H1 (cell line): ENCODE measurements around the gene KIF26B. TPM values are rescaled to one million over a fixed set of nuclear protein-coding genes. Genes with fewer than 3 reads are reported as not detected.
A peak's percentile ranks its signal among the peaks of the same experiment; 100 is the strongest.

Source experiments
- CTCF ChIA-PET: fragments of 300-600 bp; sonication (Branson Sonifier 250); formaldehyde crosslinking; loops from one replicate; lab custom pipeline; 2021; ENCODE audit not compliant: partially characterized antibody; lab: Charles Lee
- POLR2A ChIA-PET: fragments of 300-600 bp; sonication (Branson Sonifier 250); formaldehyde crosslinking; loops from one replicate; lab custom pipeline; 2021; ENCODE audit warnings: inconsistent platforms; ENCODE audit not compliant: partially characterized antibody; lab: Charles Lee
- DNase-seq, 2 experiments: peaks; one replicate each; pipeline versions ENCODE4 v3.0.0 to v3.0.0-alpha.2; 2010 to 2022; ENCODE audit warnings: low spot score in 2 of 2, low read depth in 1 of 2, mixed read lengths in 1 of 2
- FAIRE-seq: peaks from 2 replicates; lab custom pipeline; 2011; peaks lifted over from hg19 to GRCh38; lab: Jason Lieb, UNC
- H2AFZ ChIP-seq: 2 replicates; pipeline ENCODE4 v1.8.1; 2012; ENCODE audit warnings: low read length, inconsistent platforms
- H2AK5ac ChIP-seq: 2 replicates; pipeline ENCODE4 v1.6.1; 2013; ENCODE audit warnings: low read depth, low read length
- H2BK120ac ChIP-seq: replicated peaks from 2 replicates; pipeline ENCODE3; 2013; ENCODE audit warnings: low read depth, low read length, inconsistent platforms
- H2BK12ac ChIP-seq: 2 replicates; pipeline ENCODE4 v1.6.1; 2013; ENCODE audit warnings: low read depth, low read length
- H2BK15ac ChIP-seq: 2 replicates; pipeline ENCODE4 v1.6.1; 2013; ENCODE audit warnings: low read length
- H2BK20ac ChIP-seq: 2 replicates; pipeline ENCODE4 v1.6.1; 2013; ENCODE audit warnings: low read length
- H2BK5ac ChIP-seq: 2 replicates; pipeline ENCODE4 v1.6.1; 2013; ENCODE audit warnings: low read depth, low read length
- H3K14ac ChIP-seq: 2 replicates; pipeline ENCODE4 v1.6.1; 2013; ENCODE audit warnings: inconsistent platforms; ENCODE audit not compliant: insufficient read length
- H3K18ac ChIP-seq: 2 replicates; pipeline ENCODE4 v1.6.1; 2013; ENCODE audit warnings: low read length; ENCODE audit errors: extremely low read depth
- H3K23ac ChIP-seq: 2 replicates; pipeline ENCODE4 v1.6.1; 2013; ENCODE audit warnings: inconsistent platforms; ENCODE audit not compliant: insufficient read length
- H3K23me2 ChIP-seq: 2 replicates; pipeline ENCODE4 v1.6.1; 2013; ENCODE audit warnings: low read depth, low read length
- H3K27ac ChIP-seq: 2 replicates; pipeline ENCODE4 v1.6.1; 2011; ENCODE audit warnings: low read depth, low read length, inconsistent platforms
- H3K27me3 ChIP-seq, 4 experiments: replicated peaks in 1 of 4; 1 replicate in 1 of 4; 2 replicates in 3 of 4; pipeline versions ENCODE4 v1.6.1 to v1.8.1; 2011 to 2013; ENCODE audit warnings: low read length in 3 of 4, mild to moderate bottlenecking in 3 of 4, inconsistent platforms in 2 of 4, mixed read lengths in 2 of 4, moderate library complexity in 1 of 4; ENCODE audit not compliant: control insufficient read depth in 3 of 4, insufficient read depth in 3 of 4; ENCODE audit errors: extremely low read depth in 1 of 4
- H3K36me3 ChIP-seq, 4 experiments: 2 replicates each; pipeline versions ENCODE4 v1.6.1 to v1.8.1; 2011 to 2013; ENCODE audit warnings: mild to moderate bottlenecking in 4 of 4, low read length in 3 of 4, moderate library complexity in 2 of 4, control low read depth in 1 of 4, inconsistent platforms in 1 of 4; ENCODE audit not compliant: insufficient read depth in 4 of 4, control insufficient read depth in 2 of 4
- H3K4ac ChIP-seq: replicated peaks from 2 replicates; pipeline ENCODE3; 2013; ENCODE audit warnings: low read length, low read depth, mixed read lengths, inconsistent platforms; ENCODE audit not compliant: insufficient read length
- H3K4me1 ChIP-seq, 4 experiments: replicated peaks in 1 of 4; 1 replicate in 1 of 4; 2 replicates in 3 of 4; pipeline versions ENCODE4 v1.6.1 to v1.8.1; 2011 to 2013; ENCODE audit warnings: low read length in 3 of 4, inconsistent platforms in 2 of 4, mixed read lengths in 1 of 4; ENCODE audit not compliant: insufficient read depth in 4 of 4, control insufficient read depth in 3 of 4
- H3K4me2 ChIP-seq, 2 experiments: 2 replicates each; pipeline versions ENCODE4 v1.6.1 to v1.8.1; 2011 to 2013; ENCODE audit warnings: low read depth in 2 of 2, low read length in 2 of 2, control low read depth in 1 of 2, inconsistent platforms in 1 of 2, mild to moderate bottlenecking in 1 of 2; ENCODE audit not compliant: insufficient read depth in 1 of 2
- H3K4me3 ChIP-seq, 4 experiments: fragments of 200-600, 300-600 bp in 1 of 4; sonication (generic), shearing (Covaris generic), sonication (Bioruptor Twin) in 1 of 4; 2 replicates each; pipeline versions ENCODE4 v1.5.1 to v1.8.1; 2011 to 2016; ENCODE audit warnings: low read length in 4 of 4, low read depth in 3 of 4, control low read depth in 2 of 4, inconsistent platforms in 2 of 4, mild to moderate bottlenecking in 2 of 4, mixed read lengths in 1 of 4, moderate library complexity in 1 of 4; ENCODE audit not compliant: insufficient read depth in 2 of 4; ENCODE audit errors: extremely low read depth in 1 of 4
- H3K56ac ChIP-seq: replicated peaks from 2 replicates; pipeline ENCODE3; 2013; ENCODE audit warnings: low read depth, mild to moderate bottlenecking, mixed read lengths, low read length, inconsistent platforms; ENCODE audit not compliant: insufficient read length
- H3K79me1 ChIP-seq: 2 replicates; pipeline ENCODE4 v1.6.1; 2013; ENCODE audit warnings: low read depth, low read length, control low read depth
- H3K79me2 ChIP-seq, 2 experiments: 2 replicates each; pipeline versions ENCODE4 v1.6.1 to v1.8.1; 2012 to 2013; ENCODE audit warnings: low read length in 2 of 2, mild to moderate bottlenecking in 2 of 2, inconsistent platforms in 1 of 2; ENCODE audit not compliant: insufficient read depth in 2 of 2, control insufficient read depth in 1 of 2
- H3K9ac ChIP-seq, 4 experiments: replicated peaks in 1 of 4; 1 replicate in 1 of 4; 2 replicates in 3 of 4; pipeline versions ENCODE4 v1.6.1 to v1.8.1; 2011 to 2013; ENCODE audit warnings: low read depth in 3 of 4, low read length in 3 of 4, control low read depth in 2 of 4, mild to moderate bottlenecking in 2 of 4, moderate library complexity in 2 of 4, inconsistent platforms in 1 of 4; ENCODE audit errors: extremely low read depth in 1 of 4
- H3K9me3 ChIP-seq, 2 experiments: 2 replicates each; pipeline versions ENCODE4 v1.6.1 to v1.8.1; 2012 to 2013; ENCODE audit warnings: mild to moderate bottlenecking in 2 of 2, moderate library complexity in 2 of 2, control low read depth in 1 of 2, inconsistent platforms in 1 of 2, low read depth in 1 of 2, low read length in 1 of 2, mixed read lengths in 1 of 2; ENCODE audit not compliant: insufficient read depth in 2 of 2
- H4K20me1 ChIP-seq, 2 experiments: replicated peaks in 1 of 2; 2 replicates each; pipeline versions ENCODE3 to v1.8.1; 2011 to 2013; ENCODE audit warnings: inconsistent platforms in 2 of 2, low read length in 2 of 2, mild to moderate bottlenecking in 1 of 2; ENCODE audit not compliant: insufficient read depth in 2 of 2, control insufficient read depth in 1 of 2
- H4K5ac ChIP-seq: 2 replicates; pipeline ENCODE4 v1.6.1; 2013; ENCODE audit warnings: low read length, low read depth, mixed read lengths, inconsistent platforms; ENCODE audit not compliant: insufficient read length
- H4K8ac ChIP-seq: 2 replicates; pipeline ENCODE4 v1.8.0; 2013; ENCODE audit warnings: mild to moderate bottlenecking, moderate library complexity, low read length, inconsistent platforms; ENCODE audit not compliant: insufficient read depth; ENCODE audit errors: extremely low read depth
- H4K91ac ChIP-seq: replicated peaks from 2 replicates; pipeline ENCODE3; 2013; ENCODE audit warnings: low read length, mixed read lengths, inconsistent platforms; ENCODE audit not compliant: insufficient read length
- CBX5 ChIP-seq: fragments of 300-800, 300-1000 bp; sonication (generic); IDR thresholded peaks from 2 replicates; pipeline ENCODE4 v1.7.1; 2016; ENCODE audit warnings: antibody characterized with exemption, low read length, low read depth
- CHD1 ChIP-seq: IDR thresholded peaks from 2 replicates; pipeline ENCODE4 v1.6.1; 2012; ENCODE audit warnings: low read depth, low read length, improper control_type of control experiment
- EZH2 ChIP-seq: fragments of 200-600 bp; sonication (generic); IDR thresholded peaks from 2 replicates; pipeline ENCODE4 v1.7.1; 2012; ENCODE audit warnings: low read depth, mild to moderate bottlenecking, moderate library complexity, low read length, inconsistent platforms; ENCODE audit not compliant: severe bottlenecking
- KDM4A ChIP-seq: IDR thresholded peaks from one replicate; pipeline ENCODE4 v1.7.1; 2012; ENCODE audit warnings: low read depth, mild to moderate bottlenecking, moderate library complexity, low read length, inconsistent platforms; ENCODE audit not compliant: severe bottlenecking
- POLR2A ChIP-seq, 2 experiments: IDR thresholded peaks; 1 replicate in 1 of 2; 2 replicates in 1 of 2; pipeline ENCODE4 v1.6.1; 2011; ENCODE audit warnings: low read depth in 2 of 2, low read length in 2 of 2, mild to moderate bottlenecking in 2 of 2; ENCODE audit errors: control extremely low read depth in 1 of 2
- POLR2AphosphoS5 ChIP-seq: IDR thresholded peaks from 2 replicates; pipeline ENCODE4 v1.6.1; 2011; ENCODE audit warnings: low read depth, low read length
- POU5F1 ChIP-seq: IDR thresholded peaks from 2 replicates; pipeline ENCODE4 v1.6.1; 2011; ENCODE audit warnings: low read depth, mild to moderate bottlenecking, low read length, moderate library complexity
- RXRA ChIP-seq: IDR thresholded peaks from 2 replicates; pipeline ENCODE4 v1.6.1; 2011; ENCODE audit warnings: low read depth, mild to moderate bottlenecking, low read length, moderate library complexity; ENCODE audit not compliant: insufficient read depth
- SUZ12 ChIP-seq: fragments of 200-600 bp; sonication (generic); IDR thresholded peaks from 2 replicates; pipeline ENCODE4 v1.6.1; 2012; ENCODE audit warnings: mild to moderate bottlenecking, inconsistent platforms, low read length, moderate library complexity, mixed read lengths
- TCF12 ChIP-seq: IDR thresholded peaks from 2 replicates; pipeline ENCODE4 v1.6.1; 2011; ENCODE audit warnings: low read depth, mild to moderate bottlenecking, low read length
- TEAD4 ChIP-seq: IDR thresholded peaks from 2 replicates; pipeline ENCODE4 v1.6.1; 2012; ENCODE audit warnings: low read depth, low read length, inconsistent platforms, mixed read lengths
- USF2 ChIP-seq: IDR thresholded peaks from 2 replicates; pipeline ENCODE4 v1.6.1; 2011; ENCODE audit warnings: low read length, improper control_type of control experiment
- YY1 ChIP-seq: IDR thresholded peaks from 2 replicates; pipeline ENCODE4 v1.6.1; 2011; ENCODE audit warnings: low read depth, mild to moderate bottlenecking, low read length
- WGBS, 2 experiments: shearing (Covaris generic) in 1 of 2; methylation state at CpG; one replicate each; pipeline versions ENCODE4 v1.1.6 to v1.1.7; 2013 to 2015; ENCODE audit warnings: low lambda C conversion rate in 2 of 2, mixed read lengths in 2 of 2, inconsistent platforms in 1 of 2, low coverage in 1 of 2, missing lambda C conversion rate in 1 of 2; ENCODE audit not compliant: insufficient replicate concordance in 2 of 2, insufficient coverage in 1 of 2, insufficient read length in 1 of 2; ENCODE audit errors: extremely low coverage in 1 of 2, missing lambda C conversion rate in 1 of 2; 5-methylcytosine and 5-hydroxymethylcytosine counted together
- polyA plus RNA-seq, 7 experiments: library from polyadenylated mRNA; depleted of rRNA in 3 of 7; stranded (reverse) in 5 of 7; unstranded in 2 of 7; fragments of >200 nt in 5 of 7; fragments of 200-250 nt in 2 of 7; gene quantifications; 1 replicate in 5 of 7; 2 replicates in 1 of 7; 4 replicates in 1 of 7; pipeline versions ENCODE4 v1.2.1 to v1.2.3, GENCODE V29; 2011 to 2013; ENCODE audit warnings: missing spikeins in 2 of 7, mixed read lengths in 2 of 7
- total RNA-seq: library from RNA; stranded (reverse); fragmentation: NEBNext Ultra II Directional; extraction: Animal tissue kit (Norgen Biotek cat#: 25700); gene quantifications from 2 replicates; pipeline ENCODE4 v1.2.1, GENCODE V29; 2021

Gene KIF26B
- total and polyA plus RNA-seq, 2 of the 8 experiments (the other 6 are each of a cell fraction or from before 2014, with no cell fraction given): 0.06 to 0.28 TPM

- Histone ChIP-seq H4K91ac (no peak overlapping the region), H3K27me3 (no peaks in the 10 kb centered on the region), H2AFZ (no peak overlapping the region), H2BK120ac (no peak overlapping the region), H3K56ac (no peak overlapping the region), H3K9me3 (no peaks in the 10 kb centered on the region), H3K23ac (no peak overlapping the region), H2AK5ac (no peak overlapping the region), H3K36me3 (no peaks in the 10 kb centered on the region), H3K4ac (no peak overlapping the region), H3K23me2 (no peaks in the 10 kb centered on the region), H2BK20ac (no peak overlapping the region), H3K14ac (no peak overlapping the region), H3K9ac (no peak overlapping the region), H3K18ac (no peak overlapping the region), H4K5ac (no peak overlapping the region), H2BK12ac (no peak overlapping the region), H3K27ac (no peak overlapping the region), H4K8ac (no peak overlapping the region), H3K4me1 (peaks cover 0 to 5% (median 0%) of the 10 kb centered on the region in 4 experiments; a peak in 2 of 7 replicates), H3K79me1 (no peaks in the 10 kb centered on the region), H2BK5ac (0 out of 2 replicates have a peak overlapping the region, but pooled peaks have one; percentile 37), H3K4me2 (peak overlapping the region in 1 of 2 experiments; percentile 29; a peak in 1 of 4 replicates), H3K4me3 (no peak overlapping the region), H4K20me1 (no peaks in the 10 kb centered on the region), H3K79me2 (no peaks in the 10 kb centered on the region)
- WGBS, 2 experiments: 67% methylated on average over 6 of the region's 6 CpGs; no CpG with 5 or more reads in 1 of the 2 experiments
- DNase-seq (no peak), FAIRE-seq (no peak)
- CTCF ChIA-PET: interaction anchor here (0.6 to 1.1 kb wide), 2 partner anchors 31 to 97 kb away, joined by 3 to 5 read pairs; no protein-coding TSS in a partner anchor
- TF ChIP-seq POLR2A (IDR thresholded peaks at IDR 0.05; ENCODE audit: control extremely low read depth in 1 of 2, low read depth in 2 of 2, low read length in 2 of 2) (no peak), TCF12 (no peak), POLR2AphosphoS5 (no peak), SUZ12 (no peak), USF2 (no peak), TEAD4 (no peak), KDM4A (no peak), YY1 (no peak), CBX5 (no peak), RXRA (no peak), EZH2 (no peak), CHD1 (no peak), POU5F1 (no peak)
- TF ChIP-seq, all 59 proteins: peak for 0
- H2BK15ac ChIP-seq: no peak overlapping the region
- POLR2A ChIA-PET: interaction anchor here (1.2 kb wide), 1 partner anchor 8 kb away, joined by 3 read pairs; no protein-coding TSS in a partner anchor
Measured at GRCh38 chr1:245657371-245657770, 502.6 kb downstream of the KIF26B start.
